Suprapubic skin (tissue), 4 donors: ENCODE measurements around the gene GMEB2.

Source experiments
- CTCF ChIP-seq, 2 donors: fragments of 200-600 bp in 1 of 2; fragments of 450-650 bp in 1 of 2; sonication (generic) in 1 of 2; IDR thresholded peaks; one replicate each; pipeline ENCODE4 v1.5.1; 2016 to 2019; ENCODE audit warnings: antibody characterized with exemption in 2 of 2, mild to moderate bottlenecking in 1 of 2, moderate library complexity in 1 of 2
- EP300 ChIP-seq: sonication (generic); formaldehyde crosslinking; IDR thresholded peaks from one replicate; pipeline ENCODE4 v1.6.1; 2017; ENCODE audit warnings: antibody characterized with exemption
- POLR2A ChIP-seq, 2 donors: fragments of 450-650 bp; IDR thresholded peaks; one replicate each; pipeline ENCODE4 v1.6.1; 2017; ENCODE audit warnings: antibody characterized with exemption in 2 of 2, mild to moderate bottlenecking in 2 of 2, moderate library complexity in 2 of 2
- POLR2AphosphoS5 ChIP-seq, 3 donors: sonication (generic); formaldehyde crosslinking; IDR thresholded peaks; one replicate each; pipeline ENCODE4 v1.6.1; 2017; ENCODE audit warnings: antibody characterized with exemption in 3 of 3

- TF ChIP-seq POLR2A (IDR thresholded peaks at IDR 0.05) = no peak
- TF ChIP-seq CTCF (IDR thresholded peaks at IDR 0.05) = no peak
- no peak for TF ChIP-seq EP300
- TF ChIP-seq POLR2AphosphoS5 (IDR thresholded peaks at IDR 0.05) = no peak
Observed at GRCh38 chr20:63622732-63623131, 4.2 kb downstream of the GMEB2 start.
